Neural cell (in vitro differentiated cells): ENCODE data around the gene CLVS2. TPM values are rescaled to one million over a fixed set of nuclear protein-coding genes. Genes with fewer than 3 reads are reported as not detected.

ENCODE experiments used
- H2AFZ ChIP-seq: fragments of 200-600, 300-800 bp; sonication (generic), shearing (Covaris generic); 2 replicates; pipeline ENCODE4 v1.6.0; 2014; ENCODE audit warnings: low read depth, mild to moderate bottlenecking, antibody characterized with exemption, low read length, moderate library complexity
- H3F3A ChIP-seq: fragments of 200-600 bp; shearing (Covaris generic); 2 replicates; pipeline ENCODE4 v1.6.1; 2016; ENCODE audit warnings: mild to moderate bottlenecking, moderate library complexity, mixed read lengths, antibody characterized with exemption, low read length; ENCODE audit not compliant: insufficient read depth, poor library complexity, severe bottlenecking
- H3K27ac ChIP-seq: fragments of 200-600, 300-800 bp; sonication (generic), shearing (Covaris generic); 2 replicates; pipeline ENCODE4 v1.5.1; 2014; ENCODE audit warnings: mild to moderate bottlenecking, low read length, moderate library complexity
- H3K27me3 ChIP-seq: fragments of 300-800, 200-600 bp; sonication (generic), shearing (Covaris generic); 2 replicates; pipeline ENCODE4 v1.6.0; 2014; ENCODE audit warnings: mild to moderate bottlenecking, low read depth, low read length, moderate library complexity; ENCODE audit not compliant: insufficient read depth
- H3K36me3 ChIP-seq: fragments of 300-800, 200-600 bp; sonication (generic), shearing (Covaris generic); 2 replicates; pipeline ENCODE4 v1.5.1; 2014; ENCODE audit warnings: mild to moderate bottlenecking, antibody characterized with exemption, low read length, moderate library complexity; ENCODE audit not compliant: insufficient read depth
- H3K4me2 ChIP-seq: fragments of 300-800, 200-600 bp; sonication (generic), shearing (Covaris generic); 2 replicates; pipeline ENCODE4 v1.6.0; 2014; ENCODE audit warnings: mild to moderate bottlenecking, low read length
- H3K4me3 ChIP-seq: fragments of 300-800, 200-600 bp; sonication (generic), shearing (Covaris generic); 2 replicates; pipeline ENCODE4 v1.5.1; 2014; ENCODE audit warnings: mild to moderate bottlenecking, low read length, moderate library complexity
- H3K79me2 ChIP-seq: fragments of 200-600 bp; shearing (Covaris generic); replicated peaks from 2 replicates; pipeline ENCODE4 v1.6.0; 2014; ENCODE audit warnings: mild to moderate bottlenecking, low read length, moderate library complexity; ENCODE audit not compliant: insufficient read depth
- H3K9ac ChIP-seq: fragments of 300-800, 200-600 bp; sonication (generic), shearing (Covaris generic); 2 replicates; pipeline ENCODE4 v1.6.1; 2016; ENCODE audit warnings: mild to moderate bottlenecking, low read length, mixed read lengths
- H3K9me2 ChIP-seq: fragments of 200-600 bp; shearing (Covaris generic); 2 replicates; pipeline ENCODE4 v1.6.1; 2016; ENCODE audit warnings: mild to moderate bottlenecking, low read length, mixed read lengths; ENCODE audit not compliant: insufficient read depth
- H3K9me3 ChIP-seq: fragments of 200-600, 300-800 bp; sonication (generic), shearing (Covaris generic); 2 replicates; pipeline ENCODE4 v1.6.1; 2016; ENCODE audit warnings: mild to moderate bottlenecking, mixed run types, low read length, moderate library complexity, mixed read lengths
- H4K20me1 ChIP-seq: fragments of 200-600 bp; shearing (Covaris generic); 2 replicates; pipeline ENCODE4 v1.6.1; 2016; ENCODE audit warnings: mild to moderate bottlenecking, mixed run types; ENCODE audit not compliant: insufficient read depth
- CTCF ChIP-seq: fragments of 450-650 bp; IDR thresholded peaks from 2 replicates; pipeline ENCODE4 v1.5.1; 2014; ENCODE audit warnings: antibody characterized with exemption, mild to moderate bottlenecking, moderate library complexity; ENCODE audit not compliant: poor library complexity, severe bottlenecking
- EP300 ChIP-seq: fragments of 450-650 bp; conservative IDR thresholded peaks from 2 replicates; pipeline ENCODE4 v1.6.1; 2014; ENCODE audit warnings: antibody characterized with exemption, mild to moderate bottlenecking, moderate library complexity; ENCODE audit not compliant: poor library complexity, severe bottlenecking
- EZH2 ChIP-seq: fragments of 200-600, 300-800 bp; shearing (Covaris generic), sonication (generic); IDR thresholded peaks from 2 replicates; pipeline ENCODE4 v1.6.1; 2014; ENCODE audit warnings: antibody characterized with exemption, low read length, borderline replicate concordance, mild to moderate bottlenecking; ENCODE audit not compliant: insufficient read depth, poor library complexity, severe bottlenecking
- MXI1 ChIP-seq: fragments of 450-650 bp; conservative IDR thresholded peaks from 2 replicates; pipeline ENCODE4 v1.6.1; 2014; ENCODE audit warnings: antibody characterized with exemption, mild to moderate bottlenecking; ENCODE audit not compliant: poor library complexity, severe bottlenecking
- POLR2AphosphoS5 ChIP-seq: IDR thresholded peaks from 2 replicates; pipeline ENCODE4 v1.6.1; 2012
- RAD21 ChIP-seq: fragments of 450-650 bp; conservative IDR thresholded peaks from 2 replicates; pipeline ENCODE4 v1.6.1; 2014; ENCODE audit warnings: antibody characterized with exemption, mild to moderate bottlenecking, moderate library complexity
- SMC3 ChIP-seq: fragments of 450-650 bp; conservative IDR thresholded peaks from 2 replicates; pipeline ENCODE4 v1.6.1; 2014; ENCODE audit warnings: antibody characterized with exemption, mild to moderate bottlenecking, moderate library complexity; ENCODE audit not compliant: poor library complexity
- TAF1 ChIP-seq: IDR thresholded peaks from 2 replicates; pipeline ENCODE4 v1.6.1; 2012; ENCODE audit warnings: low read depth
- polyA plus RNA-seq: library from polyadenylated mRNA; depleted of rRNA; stranded (reverse); fragments of >200 nt; gene quantifications from 2 replicates; pipeline ENCODE4 v1.2.3, GENCODE V29; 2014
- TF ChIP-seq, protein P1 (sequence below): IDR thresholded peaks from 2 replicates; pipeline ENCODE4 v1.6.1; 2012; ENCODE audit warnings: borderline replicate concordance

The CLVS2 gene
- polyA plus RNA-seq, 1 donor from 2014 or later, result 12.9 TPM

GRCh38 chr6:123017104-123017682 is 21.2 kb downstream of the CLVS2 start:
- Histone ChIP-seq H3K9ac (no peak overlapping the region), H3K9me2 (no peaks in the 10 kb centered on the region), H2AFZ (no peak overlapping the region), H3K9me3 (no peaks in the 10 kb centered on the region), H3K4me2 (no peak overlapping the region), H3K36me3 (peaks cover 9% of the 10 kb centered on the region), H3K27ac (no peak overlapping the region), H3K4me3 (no peak overlapping the region), H3F3A (no peaks in the 10 kb centered on the region), H3K79me2 (no peaks in the 10 kb centered on the region), H4K20me1 (no peaks in the 10 kb centered on the region), H3K27me3 (no peaks in the 10 kb centered on the region)
- TF ChIP-seq EZH2, result no peak
- no peak for TF ChIP-seq MXI1

DNA sequence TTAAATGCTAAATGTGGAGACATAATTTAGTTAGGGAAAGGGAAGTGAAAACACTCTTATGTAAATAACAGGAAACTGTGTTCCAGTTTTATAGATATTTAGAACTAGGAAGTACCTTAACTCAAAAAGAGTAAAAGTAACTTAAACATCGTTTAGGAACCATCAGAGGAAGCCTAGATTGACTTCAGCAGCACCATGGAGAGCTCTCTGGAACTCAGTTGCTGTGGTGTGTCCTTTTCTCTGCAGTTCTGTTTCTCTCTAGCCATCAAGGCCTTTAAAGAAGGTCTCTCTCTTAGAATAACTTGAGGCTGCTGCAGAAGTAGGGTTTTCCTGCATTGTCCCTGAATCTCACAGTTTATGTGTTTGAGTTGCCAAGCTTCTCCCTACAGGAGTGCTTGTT is 26.9 kb downstream of the CLVS2 start:
- no peaks in the 10 kb centered on the region for H3K9me2 ChIP-seq
- H3K27me3 ChIP-seq, result no peaks in the 10 kb centered on the region
- H3K27ac ChIP-seq, result no peak overlapping the region
- no peak overlapping the region for H3K9ac ChIP-seq
- no peak overlapping the region for H2AFZ ChIP-seq
- no peak overlapping the region for H3K4me2 ChIP-seq
- H3K9me3 ChIP-seq, result no peaks in the 10 kb centered on the region
- no peaks in the 10 kb centered on the region for H3F3A ChIP-seq
- no peaks in the 10 kb centered on the region for H3K79me2 ChIP-seq
- H4K20me1 ChIP-seq, result no peaks in the 10 kb centered on the region
- no peaks in the 10 kb centered on the region for H3K36me3 ChIP-seq
- TF ChIP-seq CTCF (no peak), RAD21 (no peak), EP300 (no peak), SMC3 (no peak), EZH2 (no peak), TAF1 (no peak), MXI1 (no peak), POLR2AphosphoS5 (no peak)
- TF ChIP-seq, protein P1, sequence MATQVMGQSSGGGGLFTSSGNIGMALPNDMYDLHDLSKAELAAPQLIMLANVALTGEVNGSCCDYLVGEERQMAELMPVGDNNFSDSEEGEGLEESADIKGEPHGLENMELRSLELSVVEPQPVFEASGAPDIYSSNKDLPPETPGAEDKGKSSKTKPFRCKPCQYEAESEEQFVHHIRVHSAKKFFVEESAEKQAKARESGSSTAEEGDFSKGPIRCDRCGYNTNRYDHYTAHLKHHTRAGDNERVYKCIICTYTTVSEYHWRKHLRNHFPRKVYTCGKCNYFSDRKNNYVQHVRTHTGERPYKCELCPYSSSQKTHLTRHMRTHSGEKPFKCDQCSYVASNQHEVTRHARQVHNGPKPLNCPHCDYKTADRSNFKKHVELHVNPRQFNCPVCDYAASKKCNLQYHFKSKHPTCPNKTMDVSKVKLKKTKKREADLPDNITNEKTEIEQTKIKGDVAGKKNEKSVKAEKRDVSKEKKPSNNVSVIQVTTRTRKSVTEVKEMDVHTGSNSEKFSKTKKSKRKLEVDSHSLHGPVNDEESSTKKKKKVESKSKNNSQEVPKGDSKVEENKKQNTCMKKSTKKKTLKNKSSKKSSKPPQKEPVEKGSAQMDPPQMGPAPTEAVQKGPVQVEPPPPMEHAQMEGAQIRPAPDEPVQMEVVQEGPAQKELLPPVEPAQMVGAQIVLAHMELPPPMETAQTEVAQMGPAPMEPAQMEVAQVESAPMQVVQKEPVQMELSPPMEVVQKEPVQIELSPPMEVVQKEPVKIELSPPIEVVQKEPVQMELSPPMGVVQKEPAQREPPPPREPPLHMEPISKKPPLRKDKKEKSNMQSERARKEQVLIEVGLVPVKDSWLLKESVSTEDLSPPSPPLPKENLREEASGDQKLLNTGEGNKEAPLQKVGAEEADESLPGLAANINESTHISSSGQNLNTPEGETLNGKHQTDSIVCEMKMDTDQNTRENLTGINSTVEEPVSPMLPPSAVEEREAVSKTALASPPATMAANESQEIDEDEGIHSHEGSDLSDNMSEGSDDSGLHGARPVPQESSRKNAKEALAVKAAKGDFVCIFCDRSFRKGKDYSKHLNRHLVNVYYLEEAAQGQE, result no peak
- no peak overlapping the region for H3K4me3 ChIP-seq
